Cardiac fibroblast (primary cell): ENCODE results near the gene PPARA.

Experiments
- DNase-seq, 2 donors: peaks; one replicate each; pipeline versions ENCODE4 v3.0.0 to v3.0.0-alpha.2; 2010; ENCODE audit warnings: low read depth in 2 of 2
- H3K4me3 ChIP-seq, 2 donors: replicated peaks in 1 of 2; 1 replicate in 1 of 2; 2 replicates in 1 of 2; pipeline ENCODE4 v1.5.1; 2011; ENCODE audit warnings: low read depth in 2 of 2, low read length in 2 of 2, mild to moderate bottlenecking in 2 of 2, moderate library complexity in 1 of 2
- CTCF ChIP-seq: IDR thresholded peaks from one replicate; pipeline ENCODE4 v1.5.1; 2011; ENCODE audit warnings: low read depth, mild to moderate bottlenecking, low read length, inconsistent platforms

The PPARA gene

GRCh38 chr22:46139895-46140350 is 10.4 kb upstream of the PPARA start:
- DNase-seq, result no peak
- no peak for TF ChIP-seq CTCF
- no peak overlapping the region for H3K4me3 ChIP-seq

- no peak overlapping the region for H3K4me3 ChIP-seq
- DNase-seq, result no peak
- TF ChIP-seq CTCF, result no peak
Measured at GRCh38 chr22:46140989-46141928, 9.1 kb upstream of the PPARA start.

GRCh38 chr22:46142548-46143490 is 7.5 kb upstream of the PPARA start:
- H3K4me3 ChIP-seq, result no peak overlapping the region
- no peak for TF ChIP-seq CTCF
- no peak for DNase-seq

GRCh38 chr22:46143491-46144147 is 6.7 kb upstream of the PPARA start:
- TF ChIP-seq CTCF, result no peak
- H3K4me3 ChIP-seq, result no peak overlapping the region
- DNase-seq, result no peak

GRCh38 chr22:46145361-46145851 is 4.9 kb upstream of the PPARA start:
- no peak for DNase-seq
- TF ChIP-seq CTCF, result no peak
- no peak overlapping the region for H3K4me3 ChIP-seq

GRCh38 chr22:46145896-46146295 is 4.4 kb upstream of the PPARA start:
- no peak overlapping the region for H3K4me3 ChIP-seq
- TF ChIP-seq CTCF, result no peak
- no peak for DNase-seq
